Muscle layer of colon (tissue), 2 donors: Measurements from ENCODE around the gene S100A3.

ENCODE experiments used
- H3K27ac ChIP-seq: one replicate; pipeline ENCODE4 v1.7.0; 2013; ENCODE audit warnings: low read depth, mild to moderate bottlenecking, low read length, moderate library complexity
- H3K27me3 ChIP-seq, 2 donors: one replicate each; pipeline ENCODE4 v1.7.0; 2013; ENCODE audit warnings: low read length in 2 of 2, mild to moderate bottlenecking in 2 of 2; ENCODE audit not compliant: insufficient read depth in 2 of 2, control insufficient read depth in 1 of 2
- H3K36me3 ChIP-seq: one replicate; pipeline ENCODE4 v1.7.0; 2013; ENCODE audit warnings: mild to moderate bottlenecking, low read length; ENCODE audit not compliant: insufficient read depth
- H3K4me1 ChIP-seq: one replicate; pipeline ENCODE4 v1.7.0; 2013; ENCODE audit warnings: mild to moderate bottlenecking, low read length; ENCODE audit not compliant: insufficient read depth
- H3K4me3 ChIP-seq, 2 donors: one replicate each; pipeline ENCODE4 v1.7.0; 2013; ENCODE audit warnings: low read length in 2 of 2, low read depth in 1 of 2, mild to moderate bottlenecking in 1 of 2, moderate library complexity in 1 of 2
- H3K9ac ChIP-seq: one replicate; pipeline ENCODE4 v1.7.0; 2013; ENCODE audit warnings: low read length
- H3K9me3 ChIP-seq: one replicate; pipeline ENCODE4 v1.7.0; 2013; ENCODE audit warnings: mild to moderate bottlenecking, low read length
- donor health status: abdominal sarcoma.
- donor health status: Adenocarcinoma of cecum.

The S100A3 gene

GRCh38 chr1:153513666-153514065 lies 35.4 kb downstream of the S100A3 start:
- H3K9ac ChIP-seq: no peak overlapping the region
- H3K27ac ChIP-seq: no peak overlapping the region
- H3K4me1 ChIP-seq: no peaks in the 10 kb centered on the region
- H3K27me3 ChIP-seq: no peaks in the 10 kb centered on the region
- no peaks in the 10 kb centered on the region for H3K36me3 ChIP-seq
- H3K9me3 ChIP-seq: no peaks in the 10 kb centered on the region
- no peak overlapping the region for H3K4me3 ChIP-seq

GRCh38 chr1:153513023-153513422 lies 36.0 kb downstream of the S100A3 start:
- Histone ChIP-seq H3K9ac (no peak overlapping the region), H3K9me3 (no peaks in the 10 kb centered on the region), H3K4me1 (peaks cover under 1% of the 10 kb centered on the region), H3K27me3 (no peaks in the 10 kb centered on the region), H3K36me3 (no peaks in the 10 kb centered on the region), H3K27ac (no peak overlapping the region), H3K4me3 (no peak overlapping the region)

GRCh38 chr1:153510984-153511410 lies 38.1 kb downstream of the S100A3 start:
- H3K36me3 ChIP-seq: no peaks in the 10 kb centered on the region
- H3K9ac ChIP-seq: no peak overlapping the region
- no peaks in the 10 kb centered on the region for H3K27me3 ChIP-seq
- no peak overlapping the region for H3K27ac ChIP-seq
- no peak overlapping the region for H3K4me3 ChIP-seq
- H3K9me3 ChIP-seq: no peaks in the 10 kb centered on the region
- peaks cover 20% of the 10 kb centered on the region for H3K4me1 ChIP-seq

- no peak overlapping the region for H3K4me3 ChIP-seq
- H3K27me3 ChIP-seq: no peaks in the 10 kb centered on the region
- H3K9ac ChIP-seq: no peak overlapping the region
- no peak overlapping the region for H3K27ac ChIP-seq
- H3K36me3 ChIP-seq: no peaks in the 10 kb centered on the region
- H3K4me1 ChIP-seq: peaks cover 20% of the 10 kb centered on the region
- no peaks in the 10 kb centered on the region for H3K9me3 ChIP-seq
Measured at GRCh38 chr1:153509729-153510354, 39.2 kb downstream of the S100A3 start.

- Histone ChIP-seq H3K9ac (no peak overlapping the region), H3K4me3 (no peak overlapping the region), H3K27me3 (no peaks in the 10 kb centered on the region), H3K9me3 (no peaks in the 10 kb centered on the region), H3K27ac (no peak overlapping the region), H3K36me3 (no peaks in the 10 kb centered on the region), H3K4me1 (peaks cover 20% of the 10 kb centered on the region)
Measured at GRCh38 chr1:153509036-153509435, 40.0 kb downstream of the S100A3 start.

GRCh38 chr1:153507926-153508583 lies 41.0 kb downstream of the S100A3 start:
- no peaks in the 10 kb centered on the region for H3K36me3 ChIP-seq
- H3K9ac ChIP-seq: no peak overlapping the region
- H3K27ac ChIP-seq: no peak overlapping the region
- no peaks in the 10 kb centered on the region for H3K9me3 ChIP-seq
- peaks cover 20% of the 10 kb centered on the region for H3K4me1 ChIP-seq
- H3K27me3 ChIP-seq: no peaks in the 10 kb centered on the region
- no peak overlapping the region for H3K4me3 ChIP-seq

- no peak overlapping the region for H3K9ac ChIP-seq
- H3K27ac ChIP-seq: peak overlapping the region; percentile 76
Measured at GRCh38 chr1:153506831-153507413, 42.1 kb downstream of the S100A3 start.

GRCh38 chr1:153506386-153506785 lies 42.7 kb downstream of the S100A3 start:
- H3K9me3 ChIP-seq: no peaks in the 10 kb centered on the region
- no peak overlapping the region for H3K4me3 ChIP-seq
- no peaks in the 10 kb centered on the region for H3K27me3 ChIP-seq
- H3K36me3 ChIP-seq: no peaks in the 10 kb centered on the region
- H3K4me1 ChIP-seq: peaks cover 20% of the 10 kb centered on the region
- peak overlapping the region; percentile 76 for H3K27ac ChIP-seq
- no peak overlapping the region for H3K9ac ChIP-seq

More at GRCh38 chr1:153506831-153507413, 42.1 kb downstream of the S100A3 start:
- Histone ChIP-seq H3K4me1 (peaks cover 20% of the 10 kb centered on the region), H3K4me3 (no peak overlapping the region), H3K9me3 (no peaks in the 10 kb centered on the region), H3K27me3 (no peaks in the 10 kb centered on the region), H3K36me3 (no peaks in the 10 kb centered on the region)

- Histone ChIP-seq H3K36me3 (no peaks in the 10 kb centered on the region), H3K9ac (no peak overlapping the region), H3K9me3 (no peaks in the 10 kb centered on the region), H3K4me1 (peaks cover 20% of the 10 kb centered on the region), H3K4me3 (no peak overlapping the region), H3K27me3 (no peaks in the 10 kb centered on the region), H3K27ac (no peak overlapping the region)
Measured at GRCh38 chr1:153505576-153505975, 43.5 kb downstream of the S100A3 start.

GRCh38 chr1:153503766-153504165 lies 45.3 kb downstream of the S100A3 start:
- Histone ChIP-seq H3K9ac (no peak overlapping the region), H3K27ac (no peak overlapping the region), H3K9me3 (no peaks in the 10 kb centered on the region), H3K36me3 (no peaks in the 10 kb centered on the region), H3K27me3 (no peaks in the 10 kb centered on the region), H3K4me3 (no peak overlapping the region), H3K4me1 (peaks cover 20% of the 10 kb centered on the region)

GRCh38 chr1:153498746-153499145 lies 50.3 kb downstream of the S100A3 start:
- no peaks in the 10 kb centered on the region for H3K27me3 ChIP-seq
- peaks cover 11% of the 10 kb centered on the region for H3K4me1 ChIP-seq
- no peaks in the 10 kb centered on the region for H3K36me3 ChIP-seq
- no peaks in the 10 kb centered on the region for H3K9me3 ChIP-seq
- H3K4me3 ChIP-seq: no peak overlapping the region
- H3K27ac ChIP-seq: no peak overlapping the region
- H3K9ac ChIP-seq: no peak overlapping the region
